Eye (tissue), 1 donor: Measurements from ENCODE around the gene RGL1.

Experiments used
- DNase-seq: peaks from one replicate; pipeline ENCODE4 v3.0.0-alpha.2; 2015

Gene RGL1

DNA sequence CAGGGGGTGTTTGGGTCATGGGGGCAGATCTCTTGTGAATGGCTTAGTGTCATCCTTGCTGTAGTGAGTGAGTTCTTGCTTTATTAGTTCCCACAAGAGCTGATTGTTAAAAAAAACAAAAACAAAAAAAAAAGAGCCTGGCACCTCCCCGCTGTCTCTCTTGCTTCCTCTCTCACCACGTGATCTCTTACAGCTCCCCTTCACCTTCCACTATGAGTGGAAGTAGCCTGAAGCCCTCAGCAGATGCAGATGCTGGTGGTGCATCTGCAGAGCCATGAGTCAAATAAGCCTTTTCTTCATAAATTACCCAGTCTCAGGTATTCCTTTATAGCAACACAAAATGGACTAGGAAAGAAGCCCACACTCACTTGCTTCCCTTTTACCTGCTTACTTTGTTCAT, 17.2 kb upstream of the RGL1 start:
- no peak for DNase-seq

GRCh38 chr1:183791319-183791718, 13.6 kb upstream of the RGL1 start:
- DNase-seq = no peak

DNA sequence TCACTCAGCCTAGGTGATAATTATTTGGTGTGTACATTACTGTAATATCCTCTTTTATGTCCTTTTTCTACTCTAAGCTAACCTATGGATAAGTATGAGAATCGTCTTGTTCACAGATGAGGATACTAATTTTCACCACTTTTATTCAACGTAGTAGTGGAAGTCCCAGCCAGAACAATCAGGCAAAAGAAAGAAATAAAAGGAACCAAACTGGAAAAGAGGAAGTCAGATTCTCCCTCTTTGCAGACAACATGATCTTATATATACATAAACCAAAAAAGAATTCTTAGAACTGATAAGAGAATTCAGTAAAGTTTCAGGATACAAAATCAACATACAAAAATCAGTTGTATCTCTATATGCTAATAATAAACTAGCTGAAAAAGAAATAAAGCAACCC, 12.6 kb upstream of the RGL1 start:
- no peak for DNase-seq

DNA sequence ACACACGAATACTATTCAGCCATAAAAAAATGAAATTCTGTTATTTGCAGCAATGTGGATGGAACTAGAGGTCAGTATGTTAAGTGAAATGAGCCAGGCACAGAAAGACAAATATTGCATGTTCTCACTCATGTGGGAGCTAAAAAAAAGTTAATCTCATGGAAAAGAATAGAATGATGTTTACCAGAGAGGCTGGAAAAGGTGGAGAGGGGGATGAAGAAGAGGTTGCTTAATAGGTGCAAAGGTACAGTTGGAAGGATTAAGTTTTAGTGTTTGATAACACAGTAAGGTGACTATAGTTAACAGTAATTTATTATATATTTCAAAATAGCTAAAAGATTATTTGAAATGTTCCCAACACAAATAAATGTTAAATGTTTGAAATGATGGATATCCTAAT, 10.8 kb upstream of the RGL1 start:
- DNase-seq = no peak

DNA sequence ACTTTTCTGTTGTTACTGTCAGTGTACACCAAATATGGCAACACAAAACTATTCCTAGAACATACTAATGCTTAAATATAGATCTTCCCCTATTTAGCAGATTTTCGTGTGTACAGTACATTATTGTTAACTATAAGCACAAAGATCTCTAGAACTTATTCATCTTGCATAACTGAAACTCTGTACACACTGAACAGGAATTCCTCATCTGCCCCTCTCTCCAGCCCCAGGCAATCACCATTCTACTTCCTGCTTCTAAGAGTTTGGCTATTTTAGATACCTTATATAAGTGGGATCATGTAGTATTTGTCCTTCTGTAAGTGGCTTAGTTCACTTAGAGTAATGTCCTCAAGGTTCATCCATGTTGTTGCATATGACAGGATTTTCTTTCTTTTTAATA, 4.5 kb upstream of the RGL1 start:
- DNase-seq = no peak

DNA sequence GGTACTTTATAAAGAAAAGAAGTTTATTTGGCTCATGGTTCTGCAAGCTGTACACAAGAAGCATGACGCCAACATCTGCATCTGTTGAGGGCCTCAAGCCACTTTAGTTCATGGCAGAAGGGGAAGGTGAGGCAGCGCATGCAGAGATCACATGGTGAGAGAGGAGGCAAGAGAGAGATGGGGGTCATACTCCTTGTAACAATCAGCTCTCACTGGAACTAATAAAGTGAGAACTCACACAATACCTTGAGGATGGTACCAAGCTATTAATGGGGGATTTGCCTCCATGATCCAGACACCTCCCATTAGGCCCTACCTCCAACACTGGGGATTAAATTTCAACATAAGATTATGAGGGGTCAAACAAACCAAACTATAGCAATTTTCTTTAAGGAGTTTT, 3.3 kb upstream of the RGL1 start:
- DNase-seq = no peak

GRCh38 chr1:183804387-183804786, 533 bp upstream of the RGL1 start:
- DNase-seq = no peak

DNA sequence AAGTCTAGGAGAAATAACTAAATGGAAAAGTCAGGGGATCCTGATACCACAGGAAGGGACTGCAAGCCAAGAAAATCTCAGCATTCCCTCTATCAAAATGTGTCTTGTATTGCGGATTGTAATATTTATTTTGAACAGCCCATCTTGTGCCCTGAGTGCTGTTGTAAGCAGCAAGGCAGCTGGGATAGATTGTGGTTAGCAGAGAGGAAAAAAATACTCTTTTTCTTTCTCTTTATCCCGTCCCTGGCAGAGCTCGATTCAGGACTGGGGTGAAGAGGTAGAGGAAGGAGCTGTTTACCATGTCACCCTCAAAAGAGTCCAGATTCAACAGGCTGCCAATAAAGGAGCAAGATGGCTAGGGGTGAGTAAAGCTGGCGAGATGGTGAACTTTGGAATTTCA, 1.2 kb downstream of the RGL1 start:
- DNase-seq = peak; percentile 67

DNA sequence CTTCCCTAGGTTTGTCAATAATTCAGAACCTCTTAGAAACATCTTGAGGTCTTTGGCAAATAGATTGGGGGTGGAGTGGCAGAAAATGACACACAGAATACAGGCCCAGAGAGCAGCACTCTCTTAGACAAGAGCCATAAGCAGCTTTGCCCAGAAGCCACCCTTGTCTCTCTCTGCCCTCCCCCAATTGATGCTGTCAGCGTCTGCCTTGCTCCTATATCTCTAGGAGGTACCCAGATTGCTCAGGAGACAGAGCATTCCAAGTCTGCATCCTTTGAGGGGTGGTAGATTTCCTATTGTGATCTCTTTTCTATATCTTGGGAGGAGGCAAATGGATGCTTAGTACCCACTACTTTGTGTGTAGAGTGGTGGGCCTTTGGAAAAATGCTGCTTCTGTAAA, 1.8 kb downstream of the RGL1 start:
- no peak for DNase-seq

GRCh38 chr1:183807549-183808168, 2.7 kb downstream of the RGL1 start:
- no peak for DNase-seq

- no peak for DNase-seq
Measured at GRCh38 chr1:183808296-183809027, 3.5 kb downstream of the RGL1 start.

GRCh38 chr1:183810121-183810520, 5.2 kb downstream of the RGL1 start:
- no peak for DNase-seq

DNA sequence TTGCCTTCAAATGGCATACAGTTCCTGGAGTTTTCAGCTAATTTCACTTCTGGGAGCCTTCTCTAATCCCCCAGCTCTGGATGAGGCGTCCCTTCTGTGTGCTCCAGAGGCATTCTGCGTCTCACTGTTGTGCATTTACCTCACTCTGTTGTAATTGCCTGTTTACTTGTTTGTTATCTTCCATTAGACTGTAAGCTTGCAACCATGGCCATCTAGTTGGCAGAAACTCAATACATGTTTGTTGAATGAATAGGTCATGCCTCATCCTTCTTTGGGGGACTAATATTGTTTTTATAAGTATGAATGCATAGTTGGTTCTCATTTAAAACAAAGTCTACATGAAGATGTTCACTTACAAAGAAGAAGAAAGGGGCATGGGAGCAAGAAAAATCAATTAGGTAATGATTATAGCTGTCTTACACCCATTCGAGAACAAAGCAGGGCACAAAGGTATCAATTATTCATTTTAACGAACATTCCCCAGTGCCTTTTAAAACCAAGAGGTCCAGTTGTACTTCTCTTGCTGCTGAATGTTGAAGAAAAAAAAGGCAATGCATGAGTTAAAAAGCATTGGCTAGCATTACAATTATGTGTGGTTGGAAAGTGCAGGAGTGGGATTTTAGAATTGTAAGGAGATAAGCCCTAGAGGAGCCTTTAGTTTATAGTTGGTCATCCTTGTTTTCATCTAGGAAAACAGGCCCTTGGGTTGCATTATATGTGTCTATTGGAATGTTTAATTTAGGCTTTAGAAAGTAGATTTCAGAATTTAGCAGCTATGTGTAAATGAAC, 6.0 kb downstream of the RGL1 start:
- DNase-seq = no peak

GRCh38 chr1:183812128-183812527, 7.2 kb downstream of the RGL1 start:
- DNase-seq = no peak

GRCh38 chr1:183812686-183813569, 8.0 kb downstream of the RGL1 start:
- DNase-seq = no peak

DNA sequence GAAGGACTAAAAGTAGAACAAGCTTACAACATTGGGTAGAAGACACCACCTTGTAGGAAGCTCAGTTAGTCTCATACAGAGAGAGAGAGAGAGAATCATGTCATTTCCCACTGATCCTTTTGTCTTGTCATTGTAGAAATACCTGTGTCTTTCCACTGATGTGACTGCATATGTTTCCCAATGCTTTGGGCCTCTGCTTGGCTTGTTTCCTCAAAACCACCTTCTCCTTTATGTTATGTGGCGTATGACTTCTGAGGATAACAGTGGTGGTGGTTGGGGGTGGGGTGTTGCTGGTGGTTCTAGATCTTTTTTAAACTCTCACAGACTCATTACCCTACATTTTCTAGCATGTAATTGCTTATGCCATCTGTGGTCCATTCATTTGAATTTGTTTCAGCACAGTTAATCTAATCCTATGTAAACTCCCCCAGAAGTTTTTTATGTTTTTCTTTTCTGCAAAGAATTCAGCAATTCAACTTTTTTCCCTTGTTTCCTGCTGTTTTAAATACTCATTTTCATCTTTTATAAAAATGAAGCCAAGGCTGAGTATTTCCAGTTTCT, 9.3 kb downstream of the RGL1 start:
- DNase-seq = no peak

- DNase-seq = no peak
Measured at GRCh38 chr1:183816110-183816509, 11.2 kb downstream of the RGL1 start.

DNA sequence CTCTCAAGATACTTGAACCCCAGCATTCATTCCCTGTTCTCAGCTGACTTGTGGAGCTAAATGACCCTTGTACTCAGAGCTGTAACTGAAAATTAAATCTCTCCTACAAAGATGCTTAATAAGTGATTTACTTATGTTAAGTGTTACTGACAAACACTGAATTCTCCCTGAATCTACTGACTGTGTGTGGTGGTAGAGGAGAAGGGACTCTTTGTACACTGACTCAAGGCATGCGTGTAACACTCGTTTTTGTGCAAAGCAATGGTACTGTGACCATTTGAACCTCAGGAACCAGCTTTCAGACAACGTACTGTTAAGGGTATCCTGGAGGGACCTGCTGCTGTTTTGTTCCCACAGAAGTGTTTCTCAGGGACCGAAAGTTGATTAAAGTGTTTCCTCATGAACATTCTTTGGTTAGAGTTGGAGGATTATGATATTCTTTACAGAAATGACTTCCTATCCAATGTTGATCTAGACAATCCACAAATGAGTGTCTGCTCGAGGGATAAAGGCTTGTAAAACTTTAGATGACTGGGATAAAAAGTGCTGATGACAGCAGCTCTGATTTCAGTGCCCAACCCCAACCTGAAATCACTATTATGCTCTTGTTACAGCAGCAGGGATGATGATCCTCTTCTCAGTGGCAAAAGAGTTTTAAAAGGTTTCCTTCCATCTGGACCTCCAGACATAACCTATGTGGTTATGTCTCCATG, 12.8 kb downstream of the RGL1 start:
- DNase-seq = no peak

- no peak for DNase-seq
Measured at GRCh38 chr1:183819059-183819458, 14.1 kb downstream of the RGL1 start.

GRCh38 chr1:183821309-183821888, 16.5 kb downstream of the RGL1 start:
- DNase-seq = no peak

- DNase-seq = no peak
Measured at GRCh38 chr1:183821889-183822611, 17.1 kb downstream of the RGL1 start.
